NAMALWA (cell line): ENCODE data around the gene HAS3.
"Not testable (repeated sequence)": the region's sequence is repeated elsewhere in the genome, so short reads cannot be mapped to it uniquely, and the experiment has no call there.

Experiments
- DNase-seq: peaks from one replicate; pipeline ENCODE4 v3.0.0-alpha.2; 2015; ENCODE audit warnings: low spot score

The HAS3 gene, protein sequence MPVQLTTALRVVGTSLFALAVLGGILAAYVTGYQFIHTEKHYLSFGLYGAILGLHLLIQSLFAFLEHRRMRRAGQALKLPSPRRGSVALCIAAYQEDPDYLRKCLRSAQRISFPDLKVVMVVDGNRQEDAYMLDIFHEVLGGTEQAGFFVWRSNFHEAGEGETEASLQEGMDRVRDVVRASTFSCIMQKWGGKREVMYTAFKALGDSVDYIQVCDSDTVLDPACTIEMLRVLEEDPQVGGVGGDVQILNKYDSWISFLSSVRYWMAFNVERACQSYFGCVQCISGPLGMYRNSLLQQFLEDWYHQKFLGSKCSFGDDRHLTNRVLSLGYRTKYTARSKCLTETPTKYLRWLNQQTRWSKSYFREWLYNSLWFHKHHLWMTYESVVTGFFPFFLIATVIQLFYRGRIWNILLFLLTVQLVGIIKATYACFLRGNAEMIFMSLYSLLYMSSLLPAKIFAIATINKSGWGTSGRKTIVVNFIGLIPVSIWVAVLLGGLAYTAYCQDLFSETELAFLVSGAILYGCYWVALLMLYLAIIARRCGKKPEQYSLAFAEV

GRCh38 chr16:69105501-69106361 lies at the start of gene HAS3:
Gene HAS3, plus strand, starts transcription at chr16:69105653. Its CDS starts 3,743 bp downstream, at chr16:69109396.
- DNase-seq = no peak

DNA sequence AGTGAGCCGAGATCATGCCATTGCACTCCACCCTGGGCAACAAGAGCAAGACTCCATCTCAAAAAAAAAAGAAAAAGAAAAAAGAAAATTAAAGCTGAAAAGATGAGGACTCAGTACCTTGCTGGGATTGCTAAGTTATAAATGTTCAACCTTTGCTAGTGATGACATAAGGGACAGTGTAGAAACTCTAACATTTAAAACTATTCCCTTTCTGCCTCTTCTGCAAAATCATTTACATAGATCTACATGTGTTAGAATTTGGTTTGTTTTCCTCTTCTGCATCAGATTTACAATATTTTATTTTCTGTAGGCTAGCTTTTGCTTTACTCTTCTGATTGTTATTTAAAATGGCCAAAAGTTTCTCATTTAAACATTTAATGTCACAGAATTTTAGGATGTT lies 49.5 kb upstream of the HAS3 start:
- DNase-seq = no peak

- DNase-seq = no peak
These were observed 49.0 kb upstream of the HAS3 start for GRCh38 chr16:69056421-69056820.

DNA sequence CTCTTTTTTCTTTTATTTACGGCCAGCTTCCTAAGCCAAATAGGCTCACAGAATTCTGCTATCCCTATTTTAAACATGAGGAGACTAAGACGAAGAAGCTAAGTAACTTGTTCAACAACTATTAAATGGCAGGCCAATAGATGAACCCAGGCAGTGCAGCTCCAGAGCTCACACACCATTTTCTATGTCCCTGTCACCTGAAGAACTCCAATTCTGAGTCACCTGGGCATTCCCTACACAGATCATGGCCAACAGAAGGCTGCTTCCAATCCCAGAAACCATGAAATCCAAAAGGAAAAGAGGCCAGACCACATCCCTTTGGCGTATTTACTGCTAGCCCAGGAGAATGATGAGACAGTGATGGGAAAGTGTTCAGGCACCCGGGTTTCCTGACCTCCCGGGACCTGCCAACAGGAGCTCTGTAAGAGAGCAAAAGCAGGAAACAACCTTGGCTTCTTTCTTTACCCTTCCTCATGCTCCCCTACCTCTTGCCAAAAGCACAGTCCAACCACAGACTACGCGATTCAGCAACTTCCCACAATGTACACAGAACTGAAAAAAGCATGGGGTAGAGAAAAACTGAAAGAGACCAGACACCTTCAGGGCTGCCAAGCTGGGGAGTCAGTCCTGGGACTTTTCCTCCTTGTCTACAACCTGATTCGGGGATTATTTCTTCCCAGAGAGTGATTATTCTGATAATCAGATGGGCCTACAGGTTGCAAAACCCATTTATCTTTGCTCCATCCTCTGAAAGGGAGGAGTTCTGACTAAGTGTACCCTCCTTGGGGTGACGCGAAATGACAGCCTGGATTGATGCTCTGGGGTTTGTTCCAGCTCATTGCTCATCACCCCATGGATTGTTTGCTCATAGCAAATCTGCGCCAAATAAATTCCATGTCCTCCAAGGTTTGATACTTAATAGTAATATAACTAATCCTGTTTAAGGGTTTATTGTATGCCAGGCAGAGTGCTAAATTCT lies 47.8 kb upstream of the HAS3 start:
- DNase-seq = no peak

- DNase-seq = not testable (repeated sequence)
These were observed 42.0 kb upstream of the HAS3 start for GRCh38 chr16:69063491-69063890.

- no peak for DNase-seq
These were observed 41.2 kb upstream of the HAS3 start for GRCh38 chr16:69064124-69064763.

- no peak for DNase-seq
These were observed 40.6 kb upstream of the HAS3 start for GRCh38 chr16:69064764-69065313.

GRCh38 chr16:69069504-69069903 lies 35.9 kb upstream of the HAS3 start:
- DNase-seq = no peak

DNA sequence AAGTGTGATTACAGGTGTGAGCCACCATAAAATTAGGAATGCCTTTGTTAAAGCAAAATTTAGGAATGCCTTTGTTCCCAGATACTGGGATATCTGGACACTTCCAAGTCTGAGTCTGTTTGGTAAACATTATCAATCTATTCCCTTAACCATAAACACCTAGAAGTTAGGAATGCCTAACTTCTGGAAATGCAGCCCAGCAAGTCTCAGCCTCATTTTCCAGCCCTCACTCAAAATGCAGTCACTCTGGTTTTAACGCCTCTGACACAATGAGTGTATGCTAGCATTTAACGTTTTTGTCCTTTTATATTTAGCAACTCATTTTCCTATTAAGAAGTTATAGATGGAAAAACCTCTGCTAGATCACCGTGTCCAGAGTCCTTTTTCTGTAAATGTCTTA lies 34.4 kb upstream of the HAS3 start:
- no peak for DNase-seq

DNA sequence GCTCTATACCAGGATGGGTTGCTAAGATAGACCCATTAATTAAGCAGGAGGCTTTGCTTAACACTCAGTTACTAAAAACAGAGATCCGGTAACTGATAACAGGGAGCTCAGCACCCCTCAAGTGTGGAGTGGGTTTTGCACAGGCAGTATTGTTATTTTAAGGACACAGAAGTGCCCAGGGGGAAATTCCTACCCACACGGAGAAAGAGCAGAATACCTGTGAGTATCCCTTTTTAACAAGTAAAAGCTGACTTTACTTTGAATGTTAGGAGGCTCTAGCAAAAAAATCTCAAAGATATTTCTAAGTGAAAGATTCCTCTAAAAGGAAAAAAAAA lies 32.8 kb upstream of the HAS3 start:
- no peak for DNase-seq

GRCh38 chr16:69073181-69073702 lies 32.2 kb upstream of the HAS3 start:
- no peak for DNase-seq

DNA sequence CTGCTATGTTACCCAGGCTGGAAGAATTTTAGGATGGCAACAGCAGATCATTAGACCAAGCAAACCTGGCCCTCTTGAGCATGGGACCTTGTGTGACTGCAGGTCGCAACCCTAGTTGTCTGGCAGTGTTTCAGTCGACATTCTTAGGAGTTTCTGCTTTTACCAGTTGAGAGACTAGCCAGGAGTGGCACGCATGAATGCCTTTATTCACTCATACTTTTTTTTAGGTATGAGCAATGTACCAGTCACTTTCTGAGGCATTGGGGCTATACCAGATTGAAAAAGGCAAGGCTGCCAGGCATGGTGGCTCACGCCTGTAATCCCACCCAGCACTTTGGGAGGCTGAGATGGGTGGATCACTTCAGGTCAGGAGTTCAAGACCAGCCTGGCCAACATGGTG lies 28.2 kb upstream of the HAS3 start:
- no peak for DNase-seq

GRCh38 chr16:69078073-69078472 lies 27.4 kb upstream of the HAS3 start:
- no peak for DNase-seq

- no peak for DNase-seq
These were observed 25.8 kb upstream of the HAS3 start for GRCh38 chr16:69079697-69080096.

DNA sequence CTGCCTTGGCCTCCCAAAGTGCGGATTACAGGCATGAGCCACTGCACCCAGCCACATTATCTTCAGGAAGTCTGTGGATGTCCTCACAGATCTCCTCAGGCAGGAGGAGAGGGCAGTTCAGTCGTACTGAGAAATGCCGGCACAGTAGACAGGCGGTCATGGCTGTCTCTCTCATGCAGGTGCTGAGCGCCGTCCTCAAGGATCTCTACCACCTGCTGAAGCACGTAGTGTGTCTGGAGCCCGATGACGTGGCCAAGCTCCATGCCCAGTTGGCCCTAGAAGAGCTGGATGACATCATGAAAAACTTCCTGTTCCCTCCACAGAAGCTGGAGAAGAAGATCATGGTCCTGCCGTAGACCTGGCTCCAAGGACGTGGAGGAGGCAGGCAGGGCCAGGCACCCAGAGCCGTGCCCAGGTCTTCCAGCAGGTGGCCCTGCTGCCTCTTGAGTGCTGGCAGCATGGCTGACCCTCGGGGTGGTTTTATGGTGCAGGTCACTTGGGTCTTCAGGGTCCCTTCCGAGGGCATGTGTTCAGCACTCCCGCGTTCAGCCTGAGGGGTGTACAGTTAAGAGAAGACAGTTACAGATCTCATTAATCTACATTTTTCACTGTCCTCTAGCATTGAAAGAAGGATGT lies 22.0 kb upstream of the HAS3 start:
- DNase-seq = no peak

DNA sequence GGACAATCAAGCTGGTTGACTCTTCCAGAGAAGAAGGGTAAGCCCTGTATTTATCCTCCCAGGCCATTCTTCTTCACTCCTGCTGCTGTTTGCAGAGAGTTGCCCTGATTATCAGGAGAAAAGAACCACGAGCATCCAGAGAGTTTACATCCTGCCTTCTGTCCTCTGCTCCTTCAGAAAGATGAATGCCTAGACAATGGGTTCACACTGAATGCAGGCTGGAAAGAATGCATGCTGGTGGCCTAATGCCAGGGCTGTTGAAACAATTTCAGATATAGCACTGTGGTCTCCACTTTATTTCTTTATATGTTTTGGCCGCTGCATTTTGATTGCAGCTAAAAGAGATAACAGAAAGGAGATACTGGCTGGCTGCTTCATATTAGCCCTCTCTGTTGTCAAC lies 21.2 kb upstream of the HAS3 start:
- DNase-seq = no peak

DNA sequence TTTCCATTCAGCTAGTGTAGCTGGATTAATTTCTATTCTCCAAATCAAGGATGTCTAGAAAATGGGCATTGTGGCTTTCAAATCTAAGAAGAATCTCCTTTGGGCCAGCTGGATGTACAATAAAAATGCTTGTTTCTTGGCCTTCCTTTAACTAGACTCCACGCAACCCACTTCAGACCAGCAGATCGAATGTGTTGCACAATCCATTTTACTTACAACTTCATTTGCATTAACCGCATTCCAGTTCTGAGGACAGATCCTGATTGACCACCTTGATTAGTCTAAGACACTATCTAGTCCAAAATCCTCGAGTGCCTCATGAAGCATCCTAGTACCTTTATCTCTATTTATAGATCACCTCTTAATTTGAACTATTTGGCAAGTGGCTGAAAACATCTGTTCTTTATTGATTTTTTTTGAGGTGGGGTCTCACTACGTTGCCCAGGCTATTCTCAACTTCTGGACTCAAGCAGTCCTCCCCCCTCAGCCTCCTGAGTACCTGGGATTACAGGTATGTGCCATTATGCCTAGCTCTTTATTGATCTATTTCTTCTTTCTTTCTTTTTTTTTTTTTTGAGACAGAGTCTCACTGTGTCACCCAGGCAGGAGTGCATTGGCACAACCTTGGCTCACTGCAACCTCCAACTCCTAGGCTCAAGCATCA lies 20.3 kb upstream of the HAS3 start:
- no peak for DNase-seq

DNA sequence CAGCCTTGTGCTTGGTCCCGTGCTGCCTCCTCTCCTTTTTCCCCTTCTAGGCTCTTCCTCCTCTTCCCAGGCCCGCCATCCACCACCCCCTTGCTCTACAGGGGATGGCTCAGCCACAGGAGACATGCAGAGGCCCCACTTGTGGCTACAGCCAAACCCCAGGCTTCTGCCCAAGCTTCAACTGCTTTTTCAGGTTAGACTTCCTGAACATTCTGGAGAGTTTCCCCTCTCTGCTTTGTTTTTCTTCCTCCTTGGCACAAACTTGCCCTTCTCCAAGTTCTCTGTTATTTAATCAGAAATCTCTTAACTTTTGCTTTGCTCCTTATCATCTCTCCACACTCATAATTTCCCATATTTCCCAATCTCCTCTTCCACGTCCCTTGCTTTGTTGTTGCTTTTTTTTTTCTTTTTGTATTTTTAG lies 18.3 kb upstream of the HAS3 start:
- no peak for DNase-seq

DNA sequence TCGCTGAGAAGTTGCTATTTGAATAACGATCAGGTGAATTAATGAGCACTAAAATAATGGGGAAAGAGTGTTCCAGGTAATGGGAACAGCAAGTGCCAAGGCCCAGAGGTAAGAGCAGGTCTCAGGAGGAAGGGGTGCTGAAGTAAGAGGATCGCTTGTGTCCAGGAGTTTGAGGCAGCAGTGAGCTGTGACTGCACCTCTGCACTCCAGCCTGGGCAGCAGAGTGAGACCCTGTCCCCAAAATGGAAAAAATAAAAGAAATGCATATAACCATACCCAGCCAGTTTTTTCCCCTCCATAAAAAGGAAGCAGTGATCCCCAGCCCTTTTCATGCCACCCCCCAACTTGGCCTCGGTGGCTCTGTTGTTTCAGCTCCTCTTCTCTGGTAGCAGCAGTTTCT lies 16.8 kb upstream of the HAS3 start:
- DNase-seq = no peak
